T47D (cell line): Measurements from ENCODE around the gene KCNIP4.
A peak's percentile ranks its signal among the peaks of the same experiment; 100 is the strongest.

ENCODE experiments used
- DNase-seq, 2 experiments: peaks; one replicate each; pipeline versions ENCODE4 v3.0.0 to v3.0.0-alpha.2; 2011 to 2012; ENCODE audit warnings: low read depth in 1 of 2, low spot score in 1 of 2
- JUND ChIP-seq: IDR thresholded peaks from 2 replicates; pipeline ENCODE4 v1.6.1; 2012; ENCODE audit warnings: low read depth
- in situ Hi-C: cut with HindIII; loops from 2 replicates; pipeline ENCODE4 v1.10.0; 2016; ENCODE audit warnings: low sequenced_read_pairs, low pct_unique_long_range_greater_than_20kb

The KCNIP4 gene

GRCh38 chr4:20997886-20998285 is 950.7 kb downstream of the KCNIP4 start:
- TF ChIP-seq JUND, result no peak
- in situ Hi-C loops, result no loop called here
- DNase-seq, result no peak

DNA sequence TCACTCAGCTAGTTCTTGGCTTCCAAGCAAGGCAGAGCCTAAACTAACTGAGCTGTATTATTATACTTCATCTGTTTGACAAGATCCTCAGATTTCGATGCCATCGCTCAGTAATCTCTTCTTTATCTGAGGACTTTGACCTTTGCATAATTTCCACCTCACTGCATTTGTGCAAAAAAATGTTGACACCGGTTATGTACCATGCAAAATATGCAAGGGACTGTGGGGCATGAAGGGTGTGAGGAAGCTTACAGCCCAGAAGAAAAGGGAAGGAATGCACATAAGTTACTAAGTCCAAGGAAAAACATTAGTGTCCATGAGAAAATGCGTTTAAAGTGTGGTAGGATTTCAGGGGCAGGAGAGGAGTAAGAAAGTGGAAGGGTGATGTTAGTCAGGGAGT is 953.0 kb downstream of the KCNIP4 start:
- TF ChIP-seq JUND, result no peak
- no peak for DNase-seq
- in situ Hi-C loops, result no loop called here

GRCh38 chr4:20995015-20995414 is 953.6 kb downstream of the KCNIP4 start:
- in situ Hi-C loops, result no loop called here
- TF ChIP-seq JUND, result no peak
- DNase-seq, result no peak

GRCh38 chr4:20992002-20992401 is 956.6 kb downstream of the KCNIP4 start:
- no peak for DNase-seq
- no peak for TF ChIP-seq JUND
- in situ Hi-C loops, result no loop called here

GRCh38 chr4:20987191-20987590 is 961.4 kb downstream of the KCNIP4 start:
- DNase-seq, result peak in 1 of 2 experiments; percentile 4
- in situ Hi-C loops, result no loop called here
- no peak for TF ChIP-seq JUND

DNA sequence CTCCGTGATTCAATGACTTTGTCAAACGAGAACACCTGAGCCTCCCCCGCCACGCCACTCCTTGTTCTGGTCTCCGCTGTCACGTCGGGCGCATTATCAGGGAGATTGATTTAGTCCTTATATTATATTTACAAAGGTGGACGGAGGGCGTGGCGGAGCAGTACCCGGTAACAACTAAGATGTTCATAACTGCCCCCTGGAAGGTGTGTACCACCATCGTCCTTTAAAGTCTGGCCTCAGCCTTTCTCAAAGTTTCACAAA is 964.1 kb downstream of the KCNIP4 start:
- DNase-seq, result no peak
- in situ Hi-C loops, result no loop called here
- TF ChIP-seq JUND, result no peak

DNA sequence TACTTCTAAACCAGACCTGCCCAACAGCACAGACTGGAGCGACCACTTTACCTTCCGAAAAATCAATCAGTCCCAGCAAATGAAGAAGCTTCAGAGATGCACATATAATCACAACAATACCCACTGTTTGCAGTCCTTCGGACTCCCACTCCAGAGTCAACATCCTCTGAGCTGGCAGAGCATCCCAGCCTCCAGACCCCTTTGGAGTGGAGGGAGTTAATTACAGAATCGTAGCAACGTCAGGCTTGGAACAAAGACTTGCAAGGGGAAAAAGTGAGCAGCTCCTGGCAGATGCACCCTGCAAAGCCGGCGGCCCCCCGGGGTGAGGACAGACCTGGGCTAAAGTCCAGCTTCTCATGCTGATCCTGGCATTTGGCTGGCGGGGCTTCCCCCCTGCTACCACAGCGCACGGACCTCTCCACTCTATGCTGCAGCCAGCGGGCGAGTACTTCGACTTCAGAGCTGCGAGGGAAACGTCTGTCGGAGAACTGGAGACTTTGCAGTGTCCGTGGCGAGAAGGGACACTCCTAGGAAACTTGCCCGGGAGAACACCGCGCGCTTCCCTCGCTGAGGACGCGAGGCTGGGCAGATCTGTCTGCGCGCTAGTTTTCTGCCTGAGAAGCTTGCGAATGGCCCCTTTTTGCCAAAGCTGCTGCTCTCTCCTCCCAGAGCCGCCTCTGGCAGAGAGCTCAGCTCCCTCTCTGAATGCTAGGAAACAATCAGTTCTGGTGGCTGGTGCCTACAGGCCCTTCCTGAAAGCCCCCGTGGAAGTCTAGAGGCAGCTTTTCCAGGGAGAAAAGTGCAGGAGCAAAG is 964.6 kb downstream of the KCNIP4 start:
- no peak for DNase-seq
- in situ Hi-C loops, result no loop called here
- TF ChIP-seq JUND, result no peak

GRCh38 chr4:20982544-20982943 is 966.0 kb downstream of the KCNIP4 start:
- TF ChIP-seq JUND, result no peak
- no peak for DNase-seq
- in situ Hi-C loops, result no loop called here

DNA sequence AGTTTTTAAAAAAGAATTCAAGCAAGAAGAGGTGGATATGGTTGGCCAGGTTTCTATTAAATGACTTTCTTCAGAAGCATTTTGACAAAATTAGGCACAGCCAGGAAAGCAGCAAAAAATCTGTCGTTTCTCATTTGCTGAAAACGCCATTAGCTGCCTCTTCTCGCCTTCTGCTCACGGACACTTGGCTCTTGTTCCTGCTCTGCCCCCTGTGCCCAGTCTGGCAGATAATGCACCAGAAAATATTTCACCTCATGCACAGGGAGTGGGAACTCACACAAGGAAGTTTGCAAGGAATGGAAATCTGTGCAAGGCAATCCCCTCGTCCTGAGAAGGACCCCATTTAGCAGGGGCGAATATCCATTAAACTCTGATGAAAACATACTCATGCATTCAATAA is 988.3 kb downstream of the KCNIP4 start:
- TF ChIP-seq JUND, result no peak
- in situ Hi-C loops, result no loop called here
- no peak for DNase-seq

- no peak for TF ChIP-seq JUND
- in situ Hi-C loops, result no loop called here
- DNase-seq, result no peak
Measured at GRCh38 chr4:20954541-20954940, 994.0 kb downstream of the KCNIP4 start.

DNA sequence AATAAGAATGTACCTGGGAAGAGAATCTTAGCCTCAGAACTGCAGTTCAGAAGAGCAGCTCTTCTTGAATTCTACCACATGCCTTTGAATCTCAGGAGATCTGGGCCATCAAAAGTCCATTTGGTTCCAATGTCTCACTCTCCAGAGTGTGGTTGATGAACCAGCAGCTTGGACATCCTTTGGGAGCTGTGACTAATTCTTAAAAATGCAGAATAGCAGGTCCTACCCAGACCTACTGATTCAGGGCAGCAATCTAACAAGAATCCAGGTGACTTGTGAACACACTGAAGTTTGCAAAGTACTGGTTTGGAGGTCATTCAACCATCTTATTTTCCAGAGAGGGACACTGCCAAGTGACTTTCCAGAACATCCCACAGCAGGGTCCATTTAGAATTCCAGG is 1003.6 kb downstream of the KCNIP4 start:
- no peak for DNase-seq
- in situ Hi-C loops, result no loop called here
- no peak for TF ChIP-seq JUND

DNA sequence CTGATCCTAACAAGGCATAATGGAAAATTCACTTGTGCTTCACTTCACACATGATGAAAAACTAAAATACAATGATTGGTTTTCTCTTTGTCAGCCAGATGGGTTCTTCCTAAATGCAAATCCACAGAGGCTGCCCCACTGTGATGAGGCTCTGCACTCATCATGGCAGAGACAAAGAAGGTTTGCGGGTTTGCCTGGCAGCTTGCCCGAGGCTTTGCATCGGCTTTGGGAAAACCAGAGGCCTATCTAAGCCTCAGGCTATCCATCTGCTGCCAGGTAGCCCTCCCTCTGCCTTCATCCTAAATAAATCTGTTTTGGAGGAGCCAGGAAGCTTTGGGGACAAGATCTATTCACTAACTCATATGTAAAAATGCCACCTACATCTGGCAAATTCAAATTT is 1004.1 kb downstream of the KCNIP4 start:
- no peak for TF ChIP-seq JUND
- in situ Hi-C loops, result no loop called here
- DNase-seq, result no peak

DNA sequence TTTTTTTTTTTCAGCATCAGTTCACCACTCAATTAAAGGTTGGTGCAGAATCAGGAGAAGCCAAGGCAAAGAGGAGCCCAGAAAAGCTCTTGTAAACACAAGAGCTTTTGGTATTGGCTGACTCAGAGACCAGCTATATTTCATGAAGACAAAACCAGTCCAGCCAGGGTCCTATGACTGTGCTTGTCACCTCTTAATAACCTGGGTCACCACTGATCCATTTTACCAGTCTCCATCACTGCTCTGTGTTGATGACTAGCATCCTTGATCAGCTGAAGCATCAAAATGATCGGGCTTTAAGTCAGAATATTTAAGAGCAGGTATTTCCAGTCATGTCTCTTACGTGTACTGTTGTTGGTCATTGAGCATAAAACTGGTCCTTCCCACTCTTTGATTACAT is 1010.4 kb downstream of the KCNIP4 start:
- in situ Hi-C loops, result no loop called here
- no peak for DNase-seq
- no peak for TF ChIP-seq JUND

DNA sequence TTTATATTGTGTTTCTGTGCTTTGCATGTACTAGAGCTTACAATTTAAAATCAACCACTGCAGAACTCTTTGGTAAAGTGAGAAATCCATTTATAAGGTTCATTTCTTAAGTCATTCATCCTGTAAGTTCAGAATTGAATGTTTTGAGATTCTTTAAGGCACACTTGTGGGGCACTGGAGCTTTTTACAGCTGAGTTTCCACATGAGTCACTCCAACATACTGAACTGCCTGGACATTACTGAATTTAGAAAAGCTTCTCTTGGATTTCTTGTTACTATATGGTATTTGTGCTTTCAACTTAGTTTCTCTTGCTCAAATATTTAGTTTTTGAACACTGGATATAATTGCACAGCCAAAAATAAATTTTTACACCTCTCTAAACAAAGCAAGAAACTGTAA is 1022.0 kb downstream of the KCNIP4 start:
- DNase-seq, result no peak
- in situ Hi-C loops, result no loop called here
- no peak for TF ChIP-seq JUND

DNA sequence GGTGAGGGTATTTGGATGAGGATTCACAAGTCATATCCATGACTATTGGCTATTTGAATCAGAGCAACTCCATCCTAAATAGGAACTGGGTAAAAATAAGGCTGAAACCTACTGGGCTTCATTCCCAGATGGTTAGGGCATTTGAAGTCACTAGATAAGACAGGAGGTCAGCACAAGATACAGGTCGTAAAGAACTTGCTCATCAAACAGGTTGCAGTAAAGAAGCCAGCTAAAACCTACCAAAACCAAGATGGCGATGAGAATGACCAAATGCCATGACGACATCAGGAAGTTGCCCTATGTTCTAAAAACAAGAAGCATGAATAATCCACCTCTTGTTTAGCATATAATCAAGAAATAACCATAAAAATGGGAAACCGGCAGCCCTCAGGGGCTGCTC is 1023.4 kb downstream of the KCNIP4 start:
- in situ Hi-C loops, result no loop called here
- no peak for TF ChIP-seq JUND
- no peak for DNase-seq
